NCI-H2227 treated with DMSO at 0.1 percent for 48 hours (cell line): Measurements from ENCODE around the gene PALLD.
"Not testable (repeated sequence)": the region's sequence is repeated elsewhere in the genome, so short reads cannot be mapped to it uniquely, and the experiment has no call there.

ENCODE experiments used
- DNase-seq: peaks from one replicate; lab custom pipeline; 2025; lab: John Stamatoyannopoulos, UW

Gene PALLD

DNA sequence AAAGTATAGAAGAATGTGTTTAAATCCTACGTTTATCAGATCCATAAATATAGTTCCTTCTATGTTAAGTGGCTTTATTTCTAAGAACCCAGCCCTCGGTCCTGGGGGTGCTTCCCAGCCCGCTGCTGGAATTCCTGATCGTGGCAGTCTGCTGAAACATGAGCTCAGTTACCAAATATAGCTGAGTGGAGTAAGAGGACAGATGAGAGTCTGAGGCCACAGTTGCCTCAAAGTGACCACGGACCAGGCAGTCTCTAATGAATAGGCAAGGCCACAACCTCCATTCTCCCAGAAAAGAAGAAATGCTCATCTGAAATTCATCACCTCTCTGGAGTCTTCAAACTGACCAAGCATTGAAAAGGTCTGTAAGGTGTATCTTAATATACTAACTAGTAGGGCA is at the start of gene PALLD:
Gene PALLD (plus strand): TSS at position 219 of the 400 bp plus-strand sequence.
- DNase-seq, result no peak

DNA sequence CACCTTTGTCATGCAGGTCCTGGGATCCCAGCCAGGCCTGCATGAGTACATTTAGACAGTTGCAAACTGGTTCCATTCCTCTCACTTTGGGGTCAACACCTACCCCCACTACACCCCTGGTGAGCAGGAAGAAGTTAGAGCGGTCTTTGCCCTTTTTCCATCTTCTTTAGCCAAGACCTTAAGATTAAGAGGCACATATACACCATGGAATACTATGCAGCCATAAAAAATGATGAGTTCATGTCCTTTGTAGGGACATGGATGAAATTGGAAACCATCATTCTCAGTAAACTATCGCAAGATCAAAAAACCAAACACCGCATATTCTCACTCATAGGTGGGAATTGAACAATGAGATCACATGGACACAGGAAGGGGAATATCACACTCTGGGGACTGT is 47.8 kb upstream of the PALLD start:
- DNase-seq, result not testable (repeated sequence)

GRCh38 chr4:168449719-168450452 is 47.0 kb upstream of the PALLD start:
- no peak for DNase-seq

GRCh38 chr4:168451331-168451730 is 45.5 kb upstream of the PALLD start:
- DNase-seq, result no peak

GRCh38 chr4:168451744-168452390 is 45.0 kb upstream of the PALLD start:
- peak; percentile 49 for DNase-seq

- peak; percentile 81 for DNase-seq
These were observed 43.7 kb upstream of the PALLD start for GRCh38 chr4:168453146-168453545.

DNA sequence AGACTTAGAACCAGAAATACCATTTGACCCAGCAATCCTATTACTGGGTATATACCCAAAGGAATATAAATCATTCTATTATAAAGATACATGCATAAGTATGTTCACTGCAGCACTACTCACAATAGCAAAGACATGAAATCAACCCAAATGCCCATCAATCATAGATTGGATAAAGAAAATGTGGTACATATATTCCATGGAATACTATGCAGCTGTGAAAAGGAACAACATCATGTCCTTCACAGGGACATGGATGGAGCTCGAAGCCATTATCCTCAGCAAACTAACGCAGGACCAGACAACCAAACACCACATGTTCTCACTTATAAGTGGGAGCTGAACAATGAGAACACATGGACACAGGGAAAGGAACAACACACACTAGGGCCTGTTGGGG is 38.6 kb upstream of the PALLD start:
- not testable (repeated sequence) for DNase-seq

DNA sequence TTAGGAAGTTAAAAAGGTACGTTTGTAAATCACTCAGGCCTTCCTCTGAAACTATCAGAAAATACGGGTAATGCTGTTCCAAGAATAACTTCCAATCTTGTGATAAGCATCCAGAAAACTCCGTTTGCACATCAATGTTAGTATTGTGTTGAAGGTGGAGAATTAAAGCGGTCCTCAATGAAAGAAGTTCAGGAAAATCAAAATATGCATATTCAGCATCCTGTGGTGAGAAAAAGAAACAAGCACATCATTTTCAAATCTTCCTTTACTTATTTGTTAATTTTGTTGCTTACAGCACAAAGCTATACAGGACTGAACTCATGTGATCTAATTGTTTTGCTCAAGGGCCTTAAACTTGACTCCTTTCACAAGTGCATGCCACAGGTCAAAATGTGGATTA is 35.0 kb upstream of the PALLD start:
- no peak for DNase-seq

DNA sequence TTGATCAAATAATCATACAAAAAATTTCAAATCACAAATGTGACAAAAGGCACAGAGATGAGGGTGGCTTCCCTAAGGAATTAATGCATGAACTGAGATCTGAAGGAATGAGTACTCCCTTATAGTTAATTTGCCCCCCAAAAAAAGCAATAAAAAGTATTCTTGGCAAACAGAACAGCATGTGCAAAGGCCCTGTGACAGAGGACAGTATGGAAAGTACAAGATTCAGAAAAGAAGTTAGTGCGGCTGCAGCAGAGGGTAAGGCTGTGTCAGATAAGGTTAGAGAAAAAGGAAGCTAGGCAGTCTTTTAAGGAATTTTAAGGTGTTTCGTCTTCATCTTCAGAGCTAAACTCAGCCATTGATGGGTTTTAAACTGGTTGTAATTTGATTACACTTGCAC is 23.9 kb upstream of the PALLD start:
- DNase-seq, result no peak

GRCh38 chr4:168474660-168475320 is 22.1 kb upstream of the PALLD start:
- no peak for DNase-seq

GRCh38 chr4:168475745-168476144 is 21.1 kb upstream of the PALLD start:
- no peak for DNase-seq

- DNase-seq, result no peak
These were observed 18.0 kb upstream of the PALLD start for GRCh38 chr4:168478868-168479267.

DNA sequence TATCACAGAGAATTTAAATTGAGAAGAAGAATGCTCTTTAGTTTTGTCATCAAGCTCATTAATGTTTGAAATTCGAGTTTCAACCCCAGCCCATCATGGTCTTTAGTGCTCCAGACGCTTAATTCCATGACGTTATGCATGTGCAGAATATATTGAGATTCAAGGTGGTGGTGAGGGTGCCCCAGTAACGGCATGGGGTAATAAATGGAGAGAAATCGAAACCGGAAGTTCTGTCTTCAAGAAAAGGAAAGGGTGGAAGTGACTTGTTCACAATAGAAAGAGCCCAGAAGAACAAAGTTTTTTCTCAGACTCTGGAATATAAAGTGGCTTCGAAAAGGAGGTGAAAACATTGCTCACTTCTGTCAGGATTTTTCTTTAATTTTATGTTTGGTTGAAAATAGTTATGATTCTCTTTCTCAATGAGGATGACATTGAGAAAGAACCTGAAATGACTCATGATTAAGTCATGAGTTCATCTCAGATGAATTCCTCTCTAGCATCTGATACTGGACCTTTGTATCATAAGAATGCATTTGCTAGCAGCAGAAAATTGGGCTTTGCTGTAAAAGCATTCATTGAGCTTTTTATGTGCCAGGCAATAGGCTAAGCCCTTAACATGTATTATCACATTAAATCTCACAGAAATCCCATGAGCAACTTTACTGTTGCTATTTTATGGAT is 15.8 kb upstream of the PALLD start:
- DNase-seq, result peak; percentile 61

GRCh38 chr4:168483811-168484210 is 13.0 kb upstream of the PALLD start:
- DNase-seq, result no peak

- DNase-seq, result no peak
These were observed 12.2 kb upstream of the PALLD start for GRCh38 chr4:168484626-168485025.

GRCh38 chr4:168485156-168485910 is 11.5 kb upstream of the PALLD start:
- DNase-seq, result no peak

GRCh38 chr4:168486912-168487281 is 10.0 kb upstream of the PALLD start:
- no peak for DNase-seq

DNA sequence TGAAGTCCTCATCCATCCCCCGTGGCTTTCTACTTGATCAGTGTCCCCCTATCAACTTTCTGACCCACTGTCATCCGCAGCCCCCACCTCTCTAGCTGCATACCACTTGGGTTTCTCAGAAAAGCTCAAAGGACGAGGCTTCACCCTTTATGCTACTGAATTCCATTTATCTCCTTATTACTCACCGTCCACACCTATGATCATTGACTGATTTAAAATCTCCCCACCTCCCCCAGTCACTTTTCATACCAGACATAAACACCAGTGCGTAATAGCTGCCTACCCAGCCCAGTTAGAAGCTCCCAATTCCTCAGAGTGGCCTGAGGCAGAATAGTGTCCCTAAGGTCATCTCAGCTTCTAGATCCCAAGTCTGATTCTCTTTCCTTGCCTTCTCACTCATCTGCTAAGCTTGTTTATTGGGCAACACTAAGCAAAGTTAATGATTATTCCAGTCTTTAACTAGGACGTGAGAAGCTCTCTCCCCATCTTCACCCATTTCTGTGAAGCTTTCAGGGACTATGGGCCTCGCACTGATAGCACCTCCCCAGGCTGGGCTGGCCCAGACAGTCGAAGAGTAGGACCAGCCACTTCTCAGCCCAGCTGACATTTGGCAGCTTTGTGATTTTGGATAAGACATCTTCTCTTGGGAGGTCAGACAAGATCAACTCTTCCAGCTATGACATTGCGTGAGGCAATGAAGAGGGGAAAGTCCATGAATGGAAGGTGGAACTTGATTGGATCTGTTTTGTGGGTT is 9.4 kb upstream of the PALLD start:
- DNase-seq, result no peak

GRCh38 chr4:168488869-168489274 is 8.0 kb upstream of the PALLD start:
- no peak for DNase-seq

DNA sequence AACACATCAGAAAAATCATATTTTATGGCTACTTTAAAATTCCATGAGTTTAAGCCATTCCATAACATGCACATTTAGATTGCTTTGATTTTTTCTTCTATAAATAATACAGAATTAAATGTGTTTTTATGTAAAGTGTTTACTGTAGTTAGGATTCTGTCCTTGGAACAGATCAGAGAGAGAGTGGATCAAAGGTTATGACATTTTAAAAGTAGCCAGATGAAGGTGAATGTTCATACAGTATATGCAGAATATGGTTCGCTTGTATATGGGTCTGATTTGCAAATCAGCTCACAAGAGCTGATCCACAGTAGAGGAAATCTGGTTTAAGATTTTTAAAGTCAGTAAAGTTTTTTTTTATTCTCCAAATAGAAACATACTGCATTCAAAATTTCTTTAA is 7.2 kb upstream of the PALLD start:
- no peak for DNase-seq

DNA sequence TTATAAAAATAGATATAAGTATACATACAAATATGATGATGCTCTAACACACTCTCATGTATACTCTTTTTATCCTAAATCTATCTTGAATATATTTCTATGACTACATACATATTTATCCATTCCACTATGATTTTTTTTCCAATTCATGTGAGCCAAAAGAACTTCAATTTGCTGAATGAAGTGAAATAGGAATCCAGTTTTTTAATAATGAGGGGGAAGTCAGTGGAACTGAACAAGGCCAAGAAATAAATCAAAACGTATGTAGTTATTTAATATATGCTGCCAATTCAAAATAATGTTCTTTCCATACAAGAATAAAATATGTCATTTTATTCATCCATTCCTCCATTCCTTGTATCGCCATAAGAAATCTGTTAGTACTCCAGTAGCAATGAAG is 6.1 kb upstream of the PALLD start:
- no peak for DNase-seq
